HG03565 (cell line): ENCODE data around the gene SNX19.

Experiments used
- ATAC-seq: cut with Tn5 transposase; IDR thresholded peaks from one replicate; pipeline ENCODE4 v1.9.1; 2021; ENCODE audit warnings: mild to moderate bottlenecking, moderate library complexity; ENCODE audit not compliant: unreplicated experiment

Gene SNX19

DNA sequence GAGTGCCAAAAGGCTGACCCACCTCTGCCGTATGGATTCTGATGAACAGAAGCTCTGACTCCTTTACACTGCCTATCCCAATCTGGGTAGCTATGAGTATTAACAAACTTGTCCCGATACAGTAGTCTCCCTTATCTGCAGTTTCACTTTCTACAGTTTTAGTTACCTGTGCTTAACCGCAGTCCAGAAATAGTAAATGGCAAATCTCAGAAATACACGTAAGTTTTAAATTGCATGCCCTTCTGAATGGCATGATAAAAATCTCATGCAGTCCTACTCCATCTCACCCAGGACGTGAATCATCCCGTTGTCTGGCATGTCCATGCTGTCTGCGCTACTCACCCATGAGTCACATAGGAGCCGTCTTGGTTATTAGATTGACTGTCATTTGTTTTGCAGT, 68.8 kb downstream of the SNX19 start:
- ATAC-seq, result no peak

DNA sequence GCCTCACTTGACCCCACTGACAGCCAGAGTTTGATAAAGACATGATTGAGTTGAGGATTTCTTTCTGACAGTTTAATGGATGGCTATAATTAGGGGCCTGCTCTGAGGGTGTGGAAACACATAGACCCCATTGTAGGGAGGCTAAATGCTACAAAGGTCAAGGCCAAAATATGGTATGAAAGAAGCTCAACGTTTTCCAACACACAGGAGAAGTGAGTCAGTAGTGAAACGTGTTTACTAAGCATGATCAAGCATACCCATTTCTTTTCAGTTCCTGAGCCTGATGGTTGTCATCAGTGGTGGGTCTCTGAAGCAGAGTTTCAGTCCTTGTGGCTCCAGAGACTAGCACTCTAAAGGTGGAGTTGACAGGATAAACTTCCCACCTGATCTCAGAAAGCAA, 69.7 kb downstream of the SNX19 start:
- ATAC-seq, result no peak

DNA sequence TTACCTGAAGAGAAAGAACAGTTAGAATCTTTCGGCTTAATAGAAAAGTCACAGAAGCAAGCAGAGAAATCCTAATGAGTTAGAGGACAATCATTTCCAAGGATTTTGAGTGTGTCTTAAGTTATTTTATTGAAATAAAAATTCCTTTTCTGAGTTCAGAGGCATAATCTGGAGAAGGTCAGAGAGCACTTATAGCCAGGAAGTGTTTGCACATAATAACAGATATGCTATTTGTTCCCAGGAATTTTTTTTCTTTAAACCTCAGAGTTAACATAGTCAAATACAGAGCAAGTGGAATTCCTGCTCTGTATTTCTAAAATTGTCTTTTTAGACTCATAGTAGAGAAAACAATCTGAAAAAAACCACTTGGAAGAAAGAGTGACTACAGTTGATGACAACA, 74.3 kb downstream of the SNX19 start:
- no peak for ATAC-seq

DNA sequence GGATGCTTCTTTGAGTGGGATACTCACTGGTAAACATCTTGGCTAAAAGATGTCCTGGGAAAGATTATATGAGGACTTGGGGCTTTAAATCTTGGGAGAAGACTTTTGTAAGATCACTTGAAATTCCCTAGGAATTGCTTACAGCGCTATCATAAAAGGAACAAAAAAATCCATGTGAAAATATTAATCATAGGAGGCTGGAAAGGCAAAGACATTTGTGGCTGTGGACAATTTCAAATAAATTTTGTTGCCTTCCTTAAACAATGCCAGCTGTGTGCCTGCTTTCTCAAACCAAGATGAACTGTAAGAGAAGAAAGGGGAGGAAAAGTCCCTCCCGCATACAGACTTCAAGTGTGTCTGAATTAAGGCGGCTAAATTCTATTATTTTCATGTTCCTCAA, 75.6 kb downstream of the SNX19 start:
- no peak for ATAC-seq

DNA sequence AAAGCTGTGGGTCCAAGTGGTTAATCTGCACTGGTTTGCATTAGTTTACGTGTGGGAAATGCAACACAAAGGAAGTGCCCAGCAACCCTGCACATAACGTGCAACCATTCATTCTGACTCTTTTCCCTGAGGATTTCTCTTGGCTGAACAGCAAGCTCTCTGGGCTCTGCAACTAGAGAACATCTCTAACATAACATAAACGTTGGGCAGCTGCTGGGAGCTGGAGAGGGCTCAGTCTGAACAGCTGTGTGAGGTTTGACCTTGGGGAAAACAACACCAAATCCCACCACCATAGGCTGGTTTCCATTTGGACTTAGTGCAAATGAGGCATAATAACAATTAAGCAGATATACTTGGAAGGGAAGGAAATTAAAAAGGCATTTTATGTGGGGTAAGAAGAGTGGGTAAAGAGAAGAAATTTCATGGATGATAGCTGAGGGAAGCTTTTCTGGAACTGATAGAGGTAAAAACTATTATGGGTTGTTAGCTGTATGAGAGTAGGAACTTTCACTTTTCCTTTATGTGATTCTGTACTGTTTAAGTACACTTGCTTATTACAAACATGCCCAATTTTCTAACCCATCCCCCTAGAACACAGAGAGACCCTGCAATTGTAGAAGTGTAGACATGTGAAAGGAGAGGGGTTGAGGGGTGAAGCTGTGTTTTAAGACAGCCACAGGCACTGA, 76.2 kb downstream of the SNX19 start:
- ATAC-seq, result no peak

DNA sequence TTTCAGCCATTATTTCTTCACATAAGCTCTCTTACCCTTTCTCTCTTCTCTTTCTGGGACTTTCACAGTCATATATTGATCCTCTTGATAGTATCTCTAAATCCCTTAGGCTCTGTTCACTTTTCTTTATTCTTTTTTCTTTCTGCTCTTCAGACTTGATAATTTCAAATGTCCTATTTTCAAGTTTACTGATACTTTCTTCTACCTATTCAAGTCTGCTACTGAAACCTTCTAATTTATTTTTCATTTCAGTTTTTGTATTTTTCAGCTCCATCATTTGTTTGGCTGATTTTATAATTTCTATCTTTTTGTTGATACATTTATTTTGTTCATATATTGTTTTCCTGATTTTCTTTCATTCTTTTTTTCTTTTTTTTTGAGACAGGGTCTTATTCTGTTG, 79.1 kb downstream of the SNX19 start:
- no peak for ATAC-seq

DNA sequence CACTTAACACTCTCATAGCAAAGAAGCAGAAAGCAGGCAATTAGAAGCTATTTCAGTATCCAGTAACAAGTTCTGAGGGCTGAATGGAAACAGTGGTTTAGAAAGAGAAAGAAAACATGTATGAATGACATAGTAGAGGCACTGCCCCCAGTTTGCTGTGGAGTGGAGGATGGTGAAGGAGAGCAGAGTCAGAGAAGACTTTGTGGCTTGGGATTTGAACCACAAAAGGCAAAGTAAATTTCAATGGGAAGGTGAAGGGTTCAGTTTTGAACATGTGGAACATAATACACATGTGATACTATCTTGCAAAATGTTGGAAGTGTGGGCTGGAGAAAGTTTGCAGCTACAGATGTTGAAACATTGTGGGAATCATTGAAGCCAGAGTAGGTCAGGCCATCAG, 81.4 kb downstream of the SNX19 start:
- ATAC-seq, result no peak

DNA sequence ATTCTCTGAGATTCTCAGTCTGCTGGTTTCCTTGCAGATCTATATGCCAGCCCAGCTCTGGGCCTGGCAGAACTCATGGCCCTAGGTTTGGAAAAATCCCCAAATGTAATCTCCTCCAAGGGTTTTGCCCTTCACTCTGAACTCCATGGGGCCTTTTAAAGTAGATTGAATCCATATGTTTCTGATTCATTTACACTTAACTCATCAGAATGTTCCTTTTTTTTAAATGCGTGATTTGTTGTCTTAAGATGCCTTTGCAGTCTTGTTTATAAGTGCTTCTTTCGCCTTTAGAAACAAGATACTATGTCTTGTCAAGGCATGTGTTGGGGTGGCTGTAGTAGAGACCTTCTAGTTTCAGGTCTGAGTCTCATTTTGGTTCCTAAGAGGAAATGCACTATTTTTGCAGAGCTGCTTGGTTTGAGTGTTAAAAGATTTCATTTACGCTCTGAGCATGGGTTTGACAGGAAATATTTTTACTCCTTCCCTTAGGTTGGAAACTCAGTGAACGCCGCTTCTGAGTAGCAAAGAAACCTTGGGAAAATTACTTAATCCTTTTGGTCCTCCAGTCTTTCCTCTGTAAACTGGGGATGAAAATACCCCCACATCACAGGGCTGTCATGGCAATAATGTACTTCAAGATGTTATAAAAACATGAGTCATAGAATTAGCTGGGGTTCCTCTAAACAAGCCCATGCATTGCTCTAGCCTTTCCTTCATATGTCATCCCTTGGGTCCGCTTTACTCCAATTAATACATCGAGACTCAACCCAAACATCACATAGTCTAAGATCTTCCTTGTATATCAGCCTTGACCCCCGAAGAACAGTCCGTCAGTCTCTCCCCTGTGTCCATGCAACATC, 83.5 kb downstream of the SNX19 start:
- ATAC-seq, result no peak

DNA sequence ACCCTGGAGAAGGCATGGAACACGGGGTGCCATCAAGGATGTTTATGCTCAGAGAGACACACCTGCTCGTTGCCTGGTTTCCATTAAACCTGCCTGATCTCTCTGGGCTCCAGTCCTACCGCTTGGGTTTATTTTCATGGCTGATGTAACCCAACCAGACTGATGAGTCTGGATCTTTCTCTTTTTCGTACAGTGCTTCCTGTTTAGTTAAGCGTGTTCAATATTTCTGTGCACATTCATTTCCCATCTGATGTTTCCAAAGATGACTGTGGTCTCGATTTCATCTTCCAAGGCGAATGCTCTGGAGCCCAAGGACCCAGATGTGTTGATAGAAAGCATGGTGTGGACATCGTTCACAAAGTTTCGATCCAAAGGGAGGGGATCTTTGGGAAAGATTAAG, 84.3 kb downstream of the SNX19 start:
- no peak for ATAC-seq

DNA sequence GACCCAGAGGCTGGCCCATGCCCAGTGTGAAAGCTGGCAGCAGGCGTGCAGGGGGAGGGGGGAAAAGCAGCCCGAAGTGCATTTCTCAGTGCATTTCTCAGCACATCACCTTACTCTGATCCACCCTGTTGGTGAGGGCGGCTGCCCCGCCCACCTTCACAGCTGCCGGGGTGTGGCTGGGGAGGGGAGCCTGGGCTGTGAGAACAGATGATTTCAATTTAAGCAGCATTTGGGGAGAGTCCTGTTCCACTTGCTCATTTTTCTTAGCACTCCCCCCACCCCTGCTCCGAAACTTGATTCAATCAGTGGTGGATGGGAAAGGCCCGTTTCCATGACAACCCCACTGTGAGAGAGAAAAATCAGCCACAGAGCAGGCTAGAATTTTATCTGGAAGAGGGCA, 84.8 kb downstream of the SNX19 start:
- ATAC-seq, result no peak

DNA sequence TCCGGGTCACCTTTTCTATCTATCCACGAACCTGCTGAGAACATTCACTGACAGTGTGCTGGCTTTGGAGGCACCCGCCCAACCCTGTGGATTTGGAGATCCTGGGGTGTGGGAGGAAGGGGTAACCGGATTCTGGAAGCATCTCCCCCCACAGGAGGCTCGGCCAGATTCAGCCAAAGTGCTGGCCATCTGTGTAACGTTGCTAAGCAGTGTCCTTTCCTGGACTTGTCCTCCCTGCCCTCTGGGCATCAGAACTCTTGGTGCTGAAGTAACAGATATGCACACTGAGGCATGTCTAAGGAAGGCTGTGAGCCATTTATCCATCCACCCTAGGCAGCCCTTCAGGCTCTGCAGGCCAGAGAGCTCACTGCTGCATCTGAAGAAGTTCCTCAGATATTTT, 85.7 kb downstream of the SNX19 start:
- ATAC-seq, result no peak

DNA sequence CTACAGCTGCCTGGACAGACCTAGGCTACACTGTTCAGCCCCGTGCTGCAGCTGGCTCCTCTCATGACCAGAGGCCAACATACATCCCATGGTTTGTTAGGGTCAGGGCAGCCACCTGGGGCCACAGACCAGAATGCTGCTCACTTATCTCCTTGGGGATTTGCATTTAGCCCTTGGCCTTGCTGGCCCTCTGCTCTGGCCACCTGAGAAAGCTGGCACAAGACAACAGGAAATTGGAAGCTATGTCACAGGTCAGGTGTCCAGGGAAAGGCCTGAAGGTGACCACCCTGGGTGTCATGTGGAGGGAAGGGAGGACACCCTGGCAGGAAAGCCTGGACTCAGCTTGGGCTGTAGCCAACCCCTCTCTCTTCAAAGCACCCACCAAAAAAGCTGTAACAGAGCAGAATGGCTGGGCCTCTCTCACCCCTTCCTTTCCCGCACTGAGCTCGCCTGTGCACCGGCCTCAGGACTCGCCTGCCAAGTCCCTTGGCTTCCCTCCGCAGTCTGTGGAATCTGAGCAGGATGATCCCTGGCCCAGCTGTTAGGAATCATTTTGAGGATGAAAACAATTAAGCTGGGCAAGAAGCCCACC, 86.3 kb downstream of the SNX19 start:
- no peak for ATAC-seq

DNA sequence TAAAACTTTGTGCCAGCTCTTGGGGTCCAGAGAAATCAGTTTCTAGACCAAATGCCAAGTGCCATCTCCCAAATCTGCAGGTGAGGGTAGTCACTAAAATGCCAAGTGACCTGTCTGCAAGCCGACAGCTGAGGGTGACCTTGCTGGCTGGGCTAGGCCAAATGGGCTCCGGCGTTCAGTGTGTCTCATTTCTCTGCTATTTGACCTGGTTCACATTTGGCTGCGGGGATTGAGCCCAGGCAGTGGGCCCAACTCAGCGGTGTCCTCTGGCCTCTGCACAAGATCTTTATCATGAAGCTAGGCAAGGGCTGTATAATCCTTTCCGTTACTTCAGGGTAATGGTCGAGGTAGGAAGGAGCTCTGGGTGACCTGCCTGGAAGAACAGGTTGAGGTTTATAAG, 87.5 kb downstream of the SNX19 start:
- no peak for ATAC-seq

DNA sequence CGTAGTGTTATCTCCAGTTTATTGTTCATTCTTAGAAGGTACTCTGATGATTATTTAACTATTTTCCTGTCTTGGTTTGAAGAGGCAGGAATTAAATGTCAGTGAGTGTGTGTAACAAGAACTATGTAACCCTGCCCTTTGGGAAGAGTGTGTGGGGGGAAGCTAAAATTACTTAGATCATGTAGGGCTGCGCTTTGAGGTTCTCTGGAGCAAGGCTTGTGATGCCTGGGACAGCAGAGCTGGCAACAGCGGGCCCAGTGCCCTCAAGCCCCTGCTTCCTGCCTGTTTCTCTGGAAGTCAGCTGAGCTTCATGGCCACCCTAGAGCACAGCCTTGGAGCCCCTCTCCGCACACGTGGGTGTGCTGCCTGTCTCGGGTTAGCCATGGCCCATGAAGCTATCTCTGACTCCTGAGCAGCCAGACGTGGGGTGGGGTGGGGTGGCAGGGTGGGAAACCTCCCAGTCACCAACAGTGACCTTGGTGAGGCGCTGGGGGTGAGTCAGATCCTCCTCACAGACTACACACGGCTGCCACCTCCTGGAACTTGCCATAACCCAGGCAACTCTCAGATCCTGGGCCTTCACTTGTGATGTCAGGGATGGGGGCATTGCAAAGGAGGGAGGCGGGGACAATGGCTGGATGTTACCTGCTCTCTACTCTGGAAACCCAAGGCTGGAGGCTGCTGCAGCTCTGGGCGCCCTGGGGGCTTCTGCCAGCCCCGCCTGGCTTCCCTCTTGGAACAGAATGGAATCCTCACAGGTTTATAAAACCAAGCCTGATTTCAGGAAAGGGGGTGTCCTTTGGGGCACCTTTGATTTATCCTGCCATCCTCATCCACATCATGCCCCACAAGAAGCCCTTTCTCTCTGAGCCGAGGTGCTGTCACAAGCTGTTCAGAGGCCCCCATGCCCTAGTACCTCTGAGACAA, 88.6 kb downstream of the SNX19 start:
- ATAC-seq, result no peak

DNA sequence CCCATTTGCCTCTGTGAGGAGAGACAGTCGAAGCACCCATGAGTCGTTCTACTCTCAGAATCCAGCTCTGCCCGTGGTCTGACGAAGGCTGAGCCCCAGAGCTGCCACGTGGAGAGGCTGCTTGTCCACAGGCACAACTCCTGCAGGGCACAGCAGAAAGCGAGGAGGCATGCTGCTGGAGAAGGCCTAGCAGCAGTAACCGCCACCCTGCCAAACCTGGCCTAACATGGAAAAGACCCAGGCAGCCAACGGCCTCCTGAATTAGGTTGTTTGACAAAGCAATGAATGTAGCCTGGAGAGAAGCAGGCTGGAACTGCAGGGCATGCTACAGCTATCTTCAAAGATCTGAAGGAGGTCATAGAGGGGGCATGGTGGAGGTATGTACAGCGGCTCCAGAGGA, 89.7 kb downstream of the SNX19 start:
- no peak for ATAC-seq

DNA sequence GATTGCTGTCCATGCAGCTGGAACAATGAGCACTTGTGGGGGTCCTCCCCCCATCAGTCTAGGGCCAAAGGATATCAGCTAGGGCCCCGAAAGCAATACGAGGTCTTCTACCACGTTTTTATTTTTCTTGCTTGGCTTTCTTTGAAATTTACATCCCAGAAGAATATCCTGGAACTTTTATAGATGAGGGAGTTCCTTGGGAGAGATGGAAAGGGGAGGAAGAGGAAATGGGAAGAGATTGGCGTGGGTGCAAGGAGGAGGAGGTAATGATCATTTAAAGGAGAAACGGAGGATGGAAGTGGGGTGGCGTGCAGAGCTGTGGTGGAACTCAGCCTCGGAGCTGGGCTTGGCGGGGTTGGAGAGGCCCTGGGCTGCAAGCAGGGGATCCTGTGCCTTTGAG, 90.3 kb downstream of the SNX19 start:
- no peak for ATAC-seq

DNA sequence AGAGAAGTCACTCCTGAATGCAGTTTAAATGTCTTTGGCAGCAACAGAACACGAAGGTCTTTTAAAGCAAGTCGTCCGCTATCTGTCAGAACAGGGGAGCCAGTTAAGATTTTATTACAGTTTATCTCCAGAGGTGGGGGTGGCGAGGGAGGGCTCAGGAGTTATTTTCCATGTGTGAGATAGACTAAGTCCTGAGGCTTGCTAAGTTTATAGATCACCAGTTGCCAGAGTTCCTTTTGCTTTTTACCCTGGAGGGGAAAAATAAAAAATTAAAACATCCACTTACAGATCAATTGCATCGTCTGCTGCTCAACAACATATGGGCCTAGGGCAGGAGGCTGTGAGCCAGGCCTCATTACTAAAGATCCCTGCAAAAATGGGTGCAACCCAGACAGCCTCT, 90.7 kb downstream of the SNX19 start:
- ATAC-seq, result no peak
